Panc1 (cell line): ENCODE results near the gene DLEU7. TPM values are rescaled to one million over a fixed set of nuclear protein-coding genes. Genes with fewer than 3 reads are reported as not detected.

Experiments
- ATAC-seq: fragments of 200-7000 bp; cut with Tn5 transposase; 2 replicates; pipeline ENCODE4 v1.9.1; 2020; ENCODE audit warnings: mild to moderate bottlenecking, moderate library complexity
- BruUV-seq: library from RNA; stranded (reverse); fragments of 400-500 nt; replicated peaks from 2 replicates; lab custom pipeline; 2021; lab: Mats Ljungman, UMichigan
- CTCF ChIA-PET: fragments of 300-600 bp; sonication (Branson Sonifier 250); formaldehyde crosslinking; loops from one replicate; lab custom pipeline; 2022; ENCODE audit warnings: antibody characterized with exemption; lab: Charles Lee
- POLR2A ChIA-PET: fragments of 300-600 bp; sonication (Branson Sonifier 250); formaldehyde crosslinking; loops from one replicate; lab custom pipeline; 2022; ENCODE audit warnings: antibody characterized with exemption; lab: Charles Lee
- DNase-seq: peaks from one replicate; pipeline ENCODE4 v3.0.0-alpha.2; 2010; ENCODE audit warnings: low read depth, low spot score
- H3K27ac ChIP-seq: 2 replicates; pipeline ENCODE4 v1.5.1; 2011; ENCODE audit warnings: mild to moderate bottlenecking, low read length, inconsistent platforms
- H3K27me3 ChIP-seq: fragments of 200-500 bp; sonication (Bioruptor generic); 2 replicates; pipeline ENCODE4 v1.6.0; 2014; ENCODE audit warnings: low read length, inconsistent platforms; ENCODE audit not compliant: control insufficient read depth, insufficient read depth
- H3K36me3 ChIP-seq: fragments of 200-500 bp; sonication (Bioruptor generic); 2 replicates; pipeline ENCODE4 v1.5.1; 2014; ENCODE audit warnings: inconsistent platforms, mild to moderate bottlenecking, low read length, moderate library complexity; ENCODE audit not compliant: control insufficient read depth, insufficient read depth
- H3K4me1 ChIP-seq: 2 replicates; pipeline ENCODE4 v1.5.1; 2011; ENCODE audit warnings: inconsistent platforms, mild to moderate bottlenecking, low read length, moderate library complexity; ENCODE audit not compliant: control insufficient read depth, insufficient read depth
- H3K4me3 ChIP-seq, 2 experiments: 2 replicates each; pipeline ENCODE4 v1.5.1; 2011 to 2012; ENCODE audit warnings: low read depth in 2 of 2, low read length in 2 of 2, mild to moderate bottlenecking in 2 of 2, inconsistent platforms in 1 of 2, moderate library complexity in 1 of 2
- H3K9me3 ChIP-seq: fragments of 200-500 bp; sonication (Bioruptor generic); 2 replicates; pipeline ENCODE4 v1.5.1; 2014; ENCODE audit warnings: low read depth, mild to moderate bottlenecking, inconsistent platforms, low read length, moderate library complexity; ENCODE audit not compliant: control insufficient read depth, insufficient read depth
- CTCF ChIP-seq: fragments of 450-650 bp; IDR thresholded peaks from 2 replicates; pipeline ENCODE4 v1.5.1; 2017; ENCODE audit warnings: mild to moderate bottlenecking
- POLR2AphosphoS5 ChIP-seq: IDR thresholded peaks from 2 replicates; pipeline ENCODE4 v1.6.1; 2012; ENCODE audit warnings: mild to moderate bottlenecking, low read depth, low read length, moderate library complexity
- SIN3A ChIP-seq: IDR thresholded peaks from 2 replicates; pipeline ENCODE4 v1.6.1; 2012; ENCODE audit warnings: low read depth, mild to moderate bottlenecking, low read length, moderate library complexity, borderline replicate concordance; ENCODE audit not compliant: insufficient read depth
- TCF7L2 ChIP-seq: IDR thresholded peaks from 2 replicates; pipeline ENCODE4 v1.6.1; 2011; ENCODE audit warnings: mild to moderate bottlenecking, low read depth, low read length, inconsistent platforms
- in situ Hi-C: cut with HindIII; loops from 2 replicates; pipeline ENCODE4 v1.10.0; 2016; ENCODE audit warnings: low sequenced_read_pairs, low pct_unique_long_range_greater_than_20kb
- intact Hi-C: fragments of 100-400 bp; cut with micrococcal nuclease; formaldehyde crosslinking; loops from one replicate; pipeline ENCODE4 v1.10.0; 2022; ENCODE audit not compliant: unreplicated experiment
- total RNA-seq: library from RNA; stranded (reverse); gene quantifications from one replicate; pipeline ENCODE4 v1.2.1, GENCODE V29; 2021; ENCODE audit not compliant: unreplicated experiment
- TF ChIP-seq, protein P1 (sequence below), 2 experiments: IDR thresholded peaks; 2 replicates each; pipeline ENCODE4 v1.6.1; 2011 to 2012; ENCODE audit warnings: low read depth in 2 of 2, control low read depth in 1 of 2, low read length in 1 of 2, mild to moderate bottlenecking in 1 of 2, moderate library complexity in 1 of 2; ENCODE audit not compliant: insufficient read depth in 1 of 2

Gene DLEU7
- total RNA-seq, 1 experiment from 2014 or later = not detected

DNA sequence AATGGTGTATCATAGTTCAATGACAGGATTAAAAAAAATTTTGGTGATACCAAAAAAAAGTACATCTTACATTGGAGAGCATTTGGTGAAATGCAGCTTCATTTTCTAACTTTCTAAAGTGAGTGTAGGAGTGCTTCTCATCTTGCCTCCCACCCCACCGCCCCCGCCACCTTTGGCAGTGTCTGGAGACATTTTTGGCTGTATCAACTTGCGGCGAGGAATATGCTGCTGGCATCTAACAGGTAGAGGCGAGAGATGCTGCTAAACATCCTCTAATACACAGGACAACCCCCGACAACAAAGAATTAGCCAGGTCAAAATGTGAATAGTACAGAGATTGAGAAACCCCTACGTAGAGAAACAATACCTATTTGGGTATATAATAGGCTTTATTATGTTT lies 1.7 kb downstream of the DLEU7 start:
- Histone ChIP-seq H3K4me3 (no peak overlapping the region), H3K27ac (no peak overlapping the region), H3K9me3 (no peaks in the 10 kb centered on the region), H3K36me3 (no peaks in the 10 kb centered on the region), H3K27me3 (no peaks in the 10 kb centered on the region), H3K4me1 (no peaks in the 10 kb centered on the region)
- CTCF ChIA-PET = no interaction called here
- no TSS peak for BruUV-seq
- intact Hi-C loops = no loop called here
- ATAC-seq (no peak), DNase-seq (no peak)
- in situ Hi-C loops = no loop called here
- POLR2A ChIA-PET = no interaction called here
- TF ChIP-seq SIN3A (no peak), CTCF (no peak), POLR2AphosphoS5 (no peak), TCF7L2 (no peak)
- TF ChIP-seq, protein P1, sequence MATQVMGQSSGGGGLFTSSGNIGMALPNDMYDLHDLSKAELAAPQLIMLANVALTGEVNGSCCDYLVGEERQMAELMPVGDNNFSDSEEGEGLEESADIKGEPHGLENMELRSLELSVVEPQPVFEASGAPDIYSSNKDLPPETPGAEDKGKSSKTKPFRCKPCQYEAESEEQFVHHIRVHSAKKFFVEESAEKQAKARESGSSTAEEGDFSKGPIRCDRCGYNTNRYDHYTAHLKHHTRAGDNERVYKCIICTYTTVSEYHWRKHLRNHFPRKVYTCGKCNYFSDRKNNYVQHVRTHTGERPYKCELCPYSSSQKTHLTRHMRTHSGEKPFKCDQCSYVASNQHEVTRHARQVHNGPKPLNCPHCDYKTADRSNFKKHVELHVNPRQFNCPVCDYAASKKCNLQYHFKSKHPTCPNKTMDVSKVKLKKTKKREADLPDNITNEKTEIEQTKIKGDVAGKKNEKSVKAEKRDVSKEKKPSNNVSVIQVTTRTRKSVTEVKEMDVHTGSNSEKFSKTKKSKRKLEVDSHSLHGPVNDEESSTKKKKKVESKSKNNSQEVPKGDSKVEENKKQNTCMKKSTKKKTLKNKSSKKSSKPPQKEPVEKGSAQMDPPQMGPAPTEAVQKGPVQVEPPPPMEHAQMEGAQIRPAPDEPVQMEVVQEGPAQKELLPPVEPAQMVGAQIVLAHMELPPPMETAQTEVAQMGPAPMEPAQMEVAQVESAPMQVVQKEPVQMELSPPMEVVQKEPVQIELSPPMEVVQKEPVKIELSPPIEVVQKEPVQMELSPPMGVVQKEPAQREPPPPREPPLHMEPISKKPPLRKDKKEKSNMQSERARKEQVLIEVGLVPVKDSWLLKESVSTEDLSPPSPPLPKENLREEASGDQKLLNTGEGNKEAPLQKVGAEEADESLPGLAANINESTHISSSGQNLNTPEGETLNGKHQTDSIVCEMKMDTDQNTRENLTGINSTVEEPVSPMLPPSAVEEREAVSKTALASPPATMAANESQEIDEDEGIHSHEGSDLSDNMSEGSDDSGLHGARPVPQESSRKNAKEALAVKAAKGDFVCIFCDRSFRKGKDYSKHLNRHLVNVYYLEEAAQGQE (IDR thresholded peaks at IDR 0.05; ENCODE audit: insufficient read depth in 1 of 2, low read depth in 2 of 2, low read length in 1 of 2) = no peak

DNA sequence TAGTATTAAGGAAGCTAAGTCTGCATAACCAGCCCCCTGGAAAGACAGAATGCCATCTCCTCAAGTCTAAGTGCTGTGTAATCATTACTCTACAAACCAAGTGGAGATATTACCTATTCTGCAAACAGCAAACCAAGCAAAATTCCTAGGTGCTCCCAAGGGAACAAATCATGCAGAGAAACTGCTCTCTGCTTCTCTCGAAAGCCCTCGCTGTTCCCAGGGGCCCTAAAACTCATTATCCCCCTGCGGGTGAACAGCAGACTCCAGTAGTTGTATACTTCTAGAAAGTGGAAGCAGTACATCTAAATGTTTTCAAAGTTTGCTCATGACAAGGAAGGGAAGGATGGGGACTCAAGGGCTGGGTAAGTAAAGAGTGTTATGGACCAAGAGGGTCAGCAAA lies 3.2 kb downstream of the DLEU7 start:
- no peak overlapping the region for H3K27ac ChIP-seq
- intact Hi-C loops = no loop called here
- H3K9me3 ChIP-seq = no peaks in the 10 kb centered on the region
- H3K27me3 ChIP-seq = no peaks in the 10 kb centered on the region
- H3K4me3 ChIP-seq = no peak overlapping the region
- H3K4me1 ChIP-seq = no peaks in the 10 kb centered on the region
- CTCF ChIA-PET = no interaction called here
- in situ Hi-C loops = no loop called here
- DNase-seq = no peak
- no TSS peak for BruUV-seq
- ATAC-seq = no peak
- H3K36me3 ChIP-seq = no peaks in the 10 kb centered on the region
- POLR2A ChIA-PET = no interaction called here
- no peak for TF ChIP-seq TCF7L2
- TF ChIP-seq SIN3A = no peak
- TF ChIP-seq, protein P1 (IDR thresholded peaks at IDR 0.05; ENCODE audit: insufficient read depth in 1 of 2, low read depth in 2 of 2, low read length in 1 of 2) = no peak
- TF ChIP-seq POLR2AphosphoS5 = no peak
- no peak for TF ChIP-seq CTCF
